GM15510 (cell line): ENCODE data around the gene PDE3B.

Experiments used
- POLR2A ChIP-seq: IDR thresholded peaks from 3 replicates; pipeline ENCODE4 v1.6.1; 2011; ENCODE audit warnings: borderline replicate concordance; ENCODE audit not compliant: insufficient read length; ENCODE audit errors: extremely low read depth

Gene PDE3B

DNA sequence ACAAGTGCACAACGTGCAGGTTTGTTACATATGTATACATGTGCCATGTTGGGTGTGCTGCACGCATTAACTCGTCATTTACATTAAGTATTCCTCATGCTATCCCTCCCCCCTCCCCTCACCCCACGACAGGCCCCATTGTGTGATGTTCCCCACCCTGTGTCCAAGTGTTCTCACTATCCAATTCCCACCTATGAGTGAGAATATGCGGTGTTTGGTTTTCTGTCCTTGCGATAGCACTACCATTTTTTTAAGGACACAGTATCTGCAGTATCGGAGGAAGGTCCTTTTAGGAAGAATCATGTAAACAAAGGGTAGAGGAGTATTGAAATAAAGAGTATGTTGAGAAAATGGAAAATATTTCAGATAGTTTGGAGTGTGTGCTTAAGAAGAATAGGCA is 25.9 kb downstream of the PDE3B start:
- TF ChIP-seq POLR2A: no peak

GRCh38 chr11:14669958-14670357 is 26.4 kb downstream of the PDE3B start:
- no peak for TF ChIP-seq POLR2A

GRCh38 chr11:14672635-14673034 is 29.0 kb downstream of the PDE3B start:
- TF ChIP-seq POLR2A: no peak

DNA sequence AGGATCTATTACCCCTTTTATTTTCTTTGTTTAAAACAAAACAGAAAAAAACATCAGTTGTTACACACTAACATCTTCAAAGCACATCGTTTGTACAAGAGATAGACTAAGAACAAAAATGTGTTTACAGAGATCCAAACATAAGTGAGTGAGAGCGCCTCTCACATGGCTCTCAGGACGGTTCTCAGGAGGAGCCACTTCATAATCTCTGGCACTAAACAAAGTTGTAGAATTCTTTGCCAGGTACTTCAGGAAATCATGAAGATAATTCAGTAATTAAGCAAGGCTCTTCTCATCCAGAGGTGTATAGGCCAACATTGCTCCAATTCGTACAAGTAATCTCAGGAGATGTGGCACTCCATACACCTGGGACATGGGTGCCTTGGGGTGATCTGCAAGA is 29.8 kb downstream of the PDE3B start:
- TF ChIP-seq POLR2A: no peak

DNA sequence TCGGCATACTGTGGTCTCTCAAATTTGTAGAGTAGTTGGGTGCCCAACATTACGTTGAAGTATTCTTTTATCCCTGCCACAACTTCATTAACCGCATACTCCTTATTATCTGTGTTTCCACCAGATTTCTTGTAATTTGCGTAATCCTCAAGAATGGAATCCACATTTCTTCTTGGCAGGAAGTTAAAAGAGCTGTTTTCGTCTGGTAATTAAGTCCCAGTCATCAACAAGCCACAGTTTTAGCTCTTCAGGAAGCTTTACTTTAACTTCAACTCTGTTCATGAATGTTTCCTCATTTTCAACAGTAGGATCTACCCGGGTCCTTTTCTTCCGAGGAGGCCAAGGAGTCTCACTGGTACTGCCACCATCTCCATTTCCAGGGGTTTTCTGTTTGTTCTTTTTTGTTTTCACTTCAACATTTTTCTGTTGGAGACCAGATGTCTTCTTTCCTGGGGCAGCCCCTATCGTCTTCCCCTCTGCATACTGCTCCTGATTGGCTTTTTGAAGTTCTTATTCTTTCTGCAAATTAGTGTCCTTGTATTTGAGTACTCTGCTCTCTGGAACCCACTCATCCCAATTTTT is 30.3 kb downstream of the PDE3B start:
- no peak for TF ChIP-seq POLR2A

- no peak for TF ChIP-seq POLR2A
Observed at GRCh38 chr11:14676068-14676467, 32.5 kb downstream of the PDE3B start.

- no peak for TF ChIP-seq POLR2A
Observed at GRCh38 chr11:14677146-14677545, 33.5 kb downstream of the PDE3B start.

DNA sequence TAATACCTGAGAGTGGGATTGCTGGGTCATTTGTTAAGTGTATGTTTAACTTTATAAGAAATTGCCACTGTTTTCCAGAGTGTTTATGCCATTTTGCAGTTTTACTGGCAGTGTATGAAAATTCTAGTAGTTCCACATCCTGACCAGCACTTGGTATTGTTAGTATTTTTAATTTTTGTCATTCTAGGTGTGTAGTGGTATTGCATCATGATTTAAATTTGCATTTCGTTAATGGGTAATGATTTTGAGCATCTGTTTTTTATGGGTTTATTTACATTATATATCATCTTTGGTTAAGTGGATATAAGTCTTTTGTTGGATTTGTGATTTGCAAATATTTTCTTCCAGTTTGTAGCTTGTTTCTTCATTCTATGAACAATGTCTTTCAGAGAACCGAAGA is 34.7 kb downstream of the PDE3B start:
- TF ChIP-seq POLR2A: no peak

DNA sequence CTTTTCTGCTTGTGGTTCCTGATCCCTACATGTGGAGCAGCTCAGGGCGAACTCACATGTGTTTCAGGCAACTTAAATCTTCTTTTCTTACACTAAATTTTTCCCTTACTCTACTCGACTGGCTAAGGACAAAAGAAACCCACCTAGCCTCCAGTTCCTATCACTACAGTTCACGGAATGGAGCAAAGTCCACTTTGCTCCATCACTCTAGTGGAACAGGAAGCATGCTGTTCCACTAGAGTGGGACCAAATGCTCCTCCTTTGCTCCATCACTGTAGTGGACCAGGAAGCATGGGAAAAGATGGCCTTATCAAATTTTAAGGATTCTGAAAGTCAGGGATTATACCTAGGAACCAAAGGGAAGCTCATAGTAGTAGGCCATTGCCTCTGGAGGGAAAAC is 36.1 kb downstream of the PDE3B start:
- no peak for TF ChIP-seq POLR2A

- TF ChIP-seq POLR2A: no peak
Observed at GRCh38 chr11:14687456-14687855, 43.9 kb downstream of the PDE3B start.

DNA sequence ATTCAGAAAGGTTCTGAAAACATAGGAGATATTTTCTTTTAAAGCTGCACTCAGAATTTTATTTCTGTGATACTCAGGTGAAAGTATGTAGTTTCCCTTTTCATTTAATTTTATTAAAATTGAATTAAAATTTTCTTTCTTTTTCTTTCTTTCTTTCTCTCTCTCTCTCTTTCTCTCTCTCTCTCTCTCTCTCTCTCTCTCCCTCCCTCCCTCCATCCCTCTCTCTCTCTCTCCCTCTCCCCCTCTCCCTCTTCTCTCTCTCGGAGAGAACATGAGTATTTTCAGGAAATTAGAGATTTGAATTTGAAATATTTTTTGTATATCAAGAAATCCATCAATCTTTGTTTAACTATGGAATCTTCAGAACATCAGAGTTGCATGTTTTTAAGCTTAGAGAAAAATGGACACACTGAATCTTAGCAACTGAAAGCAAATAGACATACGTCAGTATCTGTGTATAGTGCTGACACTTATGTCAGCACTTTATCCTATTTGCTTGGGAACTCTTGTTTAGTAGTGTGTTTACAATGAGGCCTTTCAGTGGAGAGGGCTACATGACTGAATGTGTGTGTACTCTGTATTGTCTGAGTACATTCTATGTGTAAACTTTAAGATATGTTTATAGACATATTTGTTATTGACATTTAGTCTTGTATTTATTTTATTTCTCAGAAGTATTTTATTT is 44.5 kb downstream of the PDE3B start:
- no peak for TF ChIP-seq POLR2A

DNA sequence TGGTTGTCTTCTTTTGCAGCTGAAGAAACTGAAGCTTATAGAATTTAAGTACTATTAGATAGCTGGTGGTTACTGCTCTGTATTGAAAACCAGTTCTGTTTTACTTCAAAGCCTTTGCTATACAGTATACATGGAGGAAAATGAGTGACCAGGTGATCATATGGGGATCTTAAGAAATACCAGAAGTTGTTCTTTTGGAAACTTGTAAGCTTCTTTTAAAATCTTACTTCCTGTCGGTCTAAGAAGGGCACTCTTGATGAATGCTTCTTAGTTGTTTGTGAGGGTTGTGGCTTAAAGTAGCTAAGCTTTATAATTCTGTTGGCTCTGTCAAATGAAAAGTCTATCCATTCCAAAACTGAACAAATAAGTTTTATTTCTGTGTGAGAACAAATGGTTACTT is 55.2 kb downstream of the PDE3B start:
- no peak for TF ChIP-seq POLR2A

DNA sequence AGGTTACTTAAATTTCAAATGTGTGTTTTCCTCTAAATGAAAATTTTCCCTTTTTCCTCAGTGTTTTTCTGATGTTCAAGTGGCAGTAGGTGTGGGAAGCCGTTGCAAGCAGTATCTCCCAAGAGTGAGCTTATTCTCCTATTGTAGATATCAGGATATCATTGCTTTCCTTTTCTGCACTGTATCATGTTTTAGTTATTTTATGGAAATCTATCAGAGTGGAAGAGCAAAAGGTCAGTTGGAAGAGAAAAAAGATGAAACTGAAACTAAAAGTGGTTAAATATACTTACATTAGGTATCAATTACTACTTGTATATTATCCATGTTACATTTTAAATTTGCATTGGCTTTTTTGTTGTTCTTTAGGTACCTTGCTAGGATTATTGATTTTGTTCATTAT is 57.0 kb downstream of the PDE3B start:
- TF ChIP-seq POLR2A: no peak

- no peak for TF ChIP-seq POLR2A
Observed at GRCh38 chr11:14702760-14703159, 59.2 kb downstream of the PDE3B start.

DNA sequence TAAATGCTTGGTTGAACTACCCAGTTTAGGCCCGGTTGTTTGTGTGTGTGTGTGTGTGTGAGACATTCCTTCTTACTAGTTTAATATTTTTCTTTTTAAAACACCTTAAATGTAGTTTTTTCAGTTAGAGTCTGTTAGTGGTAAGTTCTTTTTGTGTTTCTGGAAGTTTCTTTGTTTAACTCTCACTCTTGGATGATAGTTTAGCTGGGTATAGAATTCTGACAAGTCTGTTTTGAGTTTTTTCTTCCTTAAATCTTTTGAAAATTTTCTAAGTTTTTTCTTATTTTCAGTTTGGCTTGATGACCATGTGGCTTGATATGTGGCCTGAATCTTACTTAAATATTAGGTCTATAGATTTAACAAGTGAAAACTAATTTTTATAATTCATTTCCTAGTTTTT is 60.1 kb downstream of the PDE3B start:
- no peak for TF ChIP-seq POLR2A

DNA sequence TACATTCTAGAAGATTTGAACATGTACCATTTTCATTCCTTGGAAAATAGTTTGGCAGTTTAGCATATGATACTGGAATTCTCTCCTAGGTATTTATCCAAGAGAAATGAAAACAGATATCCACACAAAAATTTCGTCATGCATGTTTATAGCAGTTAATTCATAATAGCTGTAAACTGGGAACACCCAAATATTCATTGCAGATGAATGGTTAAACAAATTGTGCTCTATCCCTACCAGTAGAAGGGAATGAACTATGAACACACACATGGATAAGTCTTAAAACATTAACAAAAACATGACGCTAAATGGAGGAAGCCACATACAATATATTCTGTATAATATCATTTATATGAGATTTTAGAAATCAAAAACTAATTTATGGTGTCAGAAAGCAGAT is 61.5 kb downstream of the PDE3B start:
- TF ChIP-seq POLR2A: no peak
